Left ventricle myocardium inferior (tissue), 1 donor: ENCODE measurements around the gene IQCE. TPM values are rescaled to one million over a fixed set of nuclear protein-coding genes. Genes with fewer than 3 reads are reported as not detected.

Experiments
- DNase-seq: peaks from one replicate; pipeline ENCODE4 v3.0.0-alpha.2; 2020
- H3K27ac ChIP-seq: fragments of 200-600 bp; replicated peaks from 2 replicates; pipeline ENCODE4 v1.8.0; 2021
- H3K27me3 ChIP-seq: fragments of 200-600 bp; 2 replicates; pipeline ENCODE4 v1.8.0; 2021; ENCODE audit warnings: low read depth
- H3K36me3 ChIP-seq: fragments of 200-600 bp; 2 replicates; pipeline ENCODE4 v1.8.0; 2021
- H3K4me1 ChIP-seq: fragments of 200-600 bp; 2 replicates; pipeline ENCODE4 v1.8.0; 2021
- H3K4me3 ChIP-seq: fragments of 200-600 bp; 2 replicates; pipeline ENCODE4 v1.8.0; 2021; ENCODE audit warnings: mild to moderate bottlenecking, moderate library complexity
- H3K9me3 ChIP-seq: fragments of 200-600 bp; replicated peaks from 2 replicates; pipeline ENCODE4 v1.8.0; 2021
- CTCF ChIP-seq: fragments of 200-600 bp; IDR thresholded peaks from 2 replicates; pipeline ENCODE4 v1.8.0; 2021; ENCODE audit warnings: antibody characterized with exemption, mild to moderate bottlenecking, borderline replicate concordance
- intact Hi-C: fragments of 100-400 bp; cut with micrococcal nuclease; formaldehyde crosslinking; loops from one replicate; pipeline ENCODE4 v1.11.0; 2022
- total RNA-seq: library from RNA; stranded (reverse); fragmentation: NEBNext Ultra II Directional; extraction: Animal tissue kit (Norgen Biotek cat#: 25700); gene quantifications from one replicate; pipeline ENCODE4 v1.2.1, GENCODE V29; 2021
- donor health status: DM: no; HTN: yes; CAD: no; lungs with severe emphysema.

IQCE gene
- total RNA-seq, 1 donor from 2014 or later, result 11.5 TPM

- intact Hi-C loops, result no loop called here
- Histone ChIP-seq H3K4me1 (peaks cover 50% of the 10 kb centered on the region), H3K9me3 (no peaks in the 10 kb centered on the region), H3K36me3 (no peaks in the 10 kb centered on the region), H3K4me3 (peak overlapping the region; percentile 17), H3K27ac (peak overlapping the region; percentile 86), H3K27me3 (no peaks in the 10 kb centered on the region)
- DNase-seq, result no peak
- TF ChIP-seq CTCF, result no peak
Measured at GRCh38 chr7:2613098-2613930, 54.5 kb downstream of the IQCE start.

DNA sequence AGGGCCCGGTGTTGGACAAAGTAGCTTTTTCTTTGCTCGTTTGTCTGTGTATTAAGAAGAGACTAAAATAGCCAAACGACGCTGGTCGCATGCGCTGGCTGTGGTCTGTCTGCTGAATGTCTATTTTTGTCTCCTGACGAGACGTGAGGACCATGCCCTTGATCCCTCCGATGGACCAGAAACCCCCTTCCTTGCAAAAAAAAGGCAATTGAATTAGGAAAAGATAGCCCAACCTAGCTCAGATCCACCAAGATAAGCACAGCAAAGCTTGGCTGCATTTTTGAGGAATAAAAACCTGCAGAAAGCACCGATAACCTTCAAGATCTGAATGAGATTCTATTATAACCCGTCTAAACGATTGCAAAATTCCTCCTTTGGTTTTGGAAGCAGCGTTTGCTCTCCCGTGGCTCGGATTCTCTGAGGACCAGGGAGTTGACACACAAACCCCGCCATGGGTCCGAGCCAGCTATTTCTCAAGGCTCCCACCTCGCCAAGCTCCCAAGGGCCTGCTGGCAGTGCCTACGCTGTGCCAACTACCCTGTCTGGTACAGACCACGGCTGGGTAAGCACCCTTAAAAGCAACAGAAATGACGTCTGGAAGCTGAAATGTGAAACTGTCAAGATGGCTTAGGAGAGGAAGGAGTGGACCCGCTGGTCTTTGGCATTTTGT lies 55.3 kb downstream of the IQCE start:
- Histone ChIP-seq H3K36me3 (no peaks in the 10 kb centered on the region), H3K27me3 (no peaks in the 10 kb centered on the region), H3K4me1 (peaks cover 48% of the 10 kb centered on the region), H3K27ac (peak overlapping the region; percentile 86), H3K4me3 (peak overlapping the region; percentile 17), H3K9me3 (no peaks in the 10 kb centered on the region)
- DNase-seq, result peak; percentile 65
- TF ChIP-seq CTCF, result no peak
- intact Hi-C loops, result no loop called here

DNA sequence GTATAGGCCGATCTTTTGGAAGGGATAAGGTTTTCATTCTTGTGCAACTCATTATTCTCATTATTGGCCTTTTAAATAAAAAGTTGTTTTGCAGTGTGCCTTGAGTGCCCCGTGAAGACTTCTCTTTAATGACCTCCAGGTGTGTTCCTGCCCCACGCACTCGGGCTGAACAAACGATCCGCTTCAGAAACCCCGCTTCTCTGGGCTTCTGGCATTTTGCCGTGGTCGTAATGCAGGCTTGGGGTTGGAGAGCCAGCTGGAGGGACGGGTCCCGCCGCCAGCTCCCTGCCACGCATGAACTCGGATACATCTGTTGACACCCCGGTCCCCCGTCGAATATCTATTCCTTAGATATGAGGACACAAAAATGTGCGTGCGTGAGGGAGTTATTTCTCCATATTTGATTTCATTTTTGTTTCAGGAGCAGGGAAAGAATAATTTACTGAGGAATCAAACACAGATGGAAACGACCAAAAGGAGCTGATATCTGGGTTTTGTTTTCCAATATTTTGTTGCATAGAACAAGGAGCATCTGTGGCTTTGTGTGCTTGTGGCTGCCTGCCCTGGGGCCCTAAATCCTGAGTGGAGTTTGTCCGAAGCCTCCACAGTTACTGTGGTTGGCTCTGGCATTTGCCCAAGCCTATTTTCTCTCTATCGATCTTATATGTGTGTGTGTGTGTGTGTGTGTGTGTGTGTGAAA lies 56.0 kb downstream of the IQCE start:
- H3K36me3 ChIP-seq, result no peaks in the 10 kb centered on the region
- H3K4me1 ChIP-seq, result peaks cover 47% of the 10 kb centered on the region

DNA sequence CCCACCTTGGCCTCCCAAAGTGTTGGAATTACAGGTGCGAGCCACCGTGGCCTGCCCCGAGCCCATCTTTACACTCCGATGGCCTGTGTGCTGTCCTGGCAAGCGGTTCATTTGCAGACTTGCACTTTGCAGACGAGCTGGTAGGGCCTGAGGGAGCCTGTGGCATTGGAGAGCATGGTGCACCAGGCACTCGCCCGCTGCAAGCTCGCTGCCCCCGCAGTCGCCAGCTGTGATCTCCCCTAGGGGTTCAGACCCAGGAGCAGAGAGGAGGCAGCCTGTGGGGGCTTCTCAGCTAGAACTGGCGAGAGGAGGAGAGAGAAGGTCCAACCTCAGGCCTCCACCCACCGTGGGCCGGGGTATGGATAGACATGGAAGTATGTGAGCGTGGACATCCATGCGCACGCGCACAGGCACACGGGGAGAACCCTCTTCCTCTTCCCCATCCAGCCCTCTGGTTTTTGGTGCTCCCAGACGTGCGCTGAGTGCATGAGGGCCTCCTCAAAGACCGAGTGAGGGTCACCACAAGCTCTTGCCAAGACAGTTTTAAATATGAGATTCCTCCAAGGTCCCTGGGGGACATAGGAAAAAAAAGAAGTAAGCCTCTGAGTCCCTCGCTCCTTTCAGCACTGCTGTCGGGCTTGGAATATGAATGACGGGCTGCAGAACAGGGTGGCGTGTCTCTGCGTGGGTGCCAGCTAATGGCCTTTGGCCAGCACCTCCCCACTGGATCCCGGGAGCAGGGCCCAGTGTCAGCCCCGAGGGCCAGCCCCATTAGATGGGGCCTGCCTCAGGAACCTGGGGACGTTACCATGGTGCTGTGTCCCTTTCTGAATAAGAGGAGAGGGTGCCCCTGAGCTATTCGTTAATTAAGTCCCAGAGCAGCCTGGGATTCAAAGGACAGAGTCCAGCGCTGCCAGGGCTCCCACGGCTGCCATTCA lies 57.9 kb downstream of the IQCE start:
- TF ChIP-seq CTCF, result no peak
- no peaks in the 10 kb centered on the region for H3K9me3 ChIP-seq
- DNase-seq, result no peak
- peak overlapping the region; percentile 7 for H3K27ac ChIP-seq
- H3K4me3 ChIP-seq, result no peak overlapping the region
- peaks cover 58% of the 10 kb centered on the region for H3K4me1 ChIP-seq
- no peaks in the 10 kb centered on the region for H3K27me3 ChIP-seq
- intact Hi-C loops, result no loop called here
- no peaks in the 10 kb centered on the region for H3K36me3 ChIP-seq

More for the DNA sequence above, 56.0 kb downstream of the IQCE start:
- intact Hi-C loops, result no loop called here
- TF ChIP-seq CTCF, result no peak
- H3K27ac ChIP-seq, result peak overlapping the region; percentile 86
- H3K4me3 ChIP-seq, result peak overlapping the region; percentile 17
- no peaks in the 10 kb centered on the region for H3K9me3 ChIP-seq
- no peak for DNase-seq
- H3K27me3 ChIP-seq, result no peaks in the 10 kb centered on the region
